Measurements from ENCODE around the gene MIDN.
"Not testable (repeated sequence)": the region's sequence is repeated elsewhere in the genome, so short reads cannot be mapped to it uniquely, and the experiment has no call there.

MIDN gene

DNA sequence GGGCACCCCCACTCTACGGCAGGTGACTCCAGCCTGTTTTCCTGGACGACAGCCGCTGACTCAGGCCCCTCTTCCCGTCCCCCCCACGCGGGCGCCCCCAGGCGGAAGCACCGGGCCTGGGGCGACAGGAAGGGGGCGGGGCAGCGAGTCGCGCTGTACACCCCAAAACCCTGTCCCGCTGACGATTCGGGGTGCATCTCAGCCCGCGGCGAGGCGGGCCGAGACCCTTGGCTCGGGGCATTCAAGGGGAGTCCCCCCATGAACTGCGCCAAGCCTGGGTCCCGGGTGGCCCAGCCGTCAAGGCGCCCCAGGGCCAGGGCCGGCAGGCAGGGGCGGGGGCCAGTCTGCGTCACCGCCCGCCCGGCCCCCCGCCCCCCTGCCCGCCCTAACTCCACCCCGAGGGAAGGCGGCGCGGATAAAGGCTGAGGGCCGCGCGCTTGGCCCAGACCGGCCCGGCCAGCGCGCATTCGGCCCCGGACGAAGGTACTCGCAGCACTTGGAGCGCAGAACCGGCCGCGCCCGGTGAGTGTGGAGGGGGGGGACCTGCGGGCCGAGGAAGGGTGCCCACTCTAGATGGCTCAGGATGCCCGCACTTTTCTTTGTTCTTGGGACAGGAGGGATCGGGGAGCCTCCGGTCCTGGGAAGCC lies at the start of gene MIDN:
Gene MIDN (plus strand): TSS at position 445 of the 647 bp plus-strand sequence. CDS start 1,714 bp downstream, outside the sequence.
- H3K4me3 ChIP-seq (replicated peaks; ENCODE audit: low read depth, low read length): peak within 1 kb of the TSS; percentile 57
- TF ChIP-seq, protein P1, sequence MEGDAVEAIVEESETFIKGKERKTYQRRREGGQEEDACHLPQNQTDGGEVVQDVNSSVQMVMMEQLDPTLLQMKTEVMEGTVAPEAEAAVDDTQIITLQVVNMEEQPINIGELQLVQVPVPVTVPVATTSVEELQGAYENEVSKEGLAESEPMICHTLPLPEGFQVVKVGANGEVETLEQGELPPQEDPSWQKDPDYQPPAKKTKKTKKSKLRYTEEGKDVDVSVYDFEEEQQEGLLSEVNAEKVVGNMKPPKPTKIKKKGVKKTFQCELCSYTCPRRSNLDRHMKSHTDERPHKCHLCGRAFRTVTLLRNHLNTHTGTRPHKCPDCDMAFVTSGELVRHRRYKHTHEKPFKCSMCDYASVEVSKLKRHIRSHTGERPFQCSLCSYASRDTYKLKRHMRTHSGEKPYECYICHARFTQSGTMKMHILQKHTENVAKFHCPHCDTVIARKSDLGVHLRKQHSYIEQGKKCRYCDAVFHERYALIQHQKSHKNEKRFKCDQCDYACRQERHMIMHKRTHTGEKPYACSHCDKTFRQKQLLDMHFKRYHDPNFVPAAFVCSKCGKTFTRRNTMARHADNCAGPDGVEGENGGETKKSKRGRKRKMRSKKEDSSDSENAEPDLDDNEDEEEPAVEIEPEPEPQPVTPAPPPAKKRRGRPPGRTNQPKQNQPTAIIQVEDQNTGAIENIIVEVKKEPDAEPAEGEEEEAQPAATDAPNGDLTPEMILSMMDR (IDR thresholded peaks at IDR 0.05; ENCODE audit: low read depth, low read length, missing control alignments): peak; percentile 45
- DNase-seq (ENCODE audit: extremely low read depth, low read depth): no peak

DNA sequence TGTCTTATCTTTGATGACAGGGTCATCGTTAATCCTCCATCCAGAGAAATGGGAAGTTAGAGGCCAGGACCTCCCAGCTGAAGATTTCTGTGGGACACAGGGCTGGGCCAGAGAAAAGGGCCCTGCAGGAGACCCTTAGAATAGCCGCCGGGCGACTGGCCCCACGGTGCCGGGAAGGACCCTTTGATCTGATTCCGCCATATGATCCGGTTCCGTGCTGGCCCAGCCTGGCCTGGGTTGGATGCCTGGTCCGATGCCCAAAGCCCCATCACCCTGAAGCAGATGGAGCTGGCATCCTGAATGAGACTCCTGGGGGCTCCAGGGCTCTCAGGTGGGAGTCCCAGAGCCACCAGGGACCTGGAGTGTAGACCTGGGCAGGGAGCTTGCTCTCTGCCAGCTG lies 48.9 kb upstream of the MIDN start:
- H3K4me3 ChIP-seq (replicated peaks; ENCODE audit: low read depth, low read length): no peak overlapping the region
- TF ChIP-seq, protein P1 (IDR thresholded peaks at IDR 0.05; ENCODE audit: low read depth, low read length, missing control alignments): no peak
- no peak for DNase-seq (ENCODE audit: extremely low read depth, low read depth)

DNA sequence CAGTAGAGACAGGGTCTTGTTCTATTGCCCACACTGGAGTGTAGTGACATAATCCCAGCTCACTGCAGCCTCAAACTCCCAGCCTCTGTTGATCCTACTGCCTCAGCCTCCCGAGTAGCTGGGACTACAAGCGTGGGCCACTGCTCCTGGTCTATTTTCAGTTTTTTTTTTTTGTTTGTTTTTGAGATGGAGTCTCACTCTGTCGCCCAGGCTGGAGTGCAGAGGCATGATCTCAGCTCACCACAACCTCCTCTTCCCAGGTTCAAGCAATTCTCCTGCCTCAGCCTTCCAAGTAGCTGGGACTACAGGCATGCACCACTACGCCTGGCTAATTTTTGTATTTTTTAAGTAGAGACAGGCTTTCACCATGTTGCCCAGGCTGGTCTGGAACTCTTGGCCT lies 47.8 kb upstream of the MIDN start:
- H3K4me3 ChIP-seq (replicated peaks; ENCODE audit: low read depth, low read length); DNase-seq (ENCODE audit: extremely low read depth, low read depth): not testable (repeated sequence)

DNA sequence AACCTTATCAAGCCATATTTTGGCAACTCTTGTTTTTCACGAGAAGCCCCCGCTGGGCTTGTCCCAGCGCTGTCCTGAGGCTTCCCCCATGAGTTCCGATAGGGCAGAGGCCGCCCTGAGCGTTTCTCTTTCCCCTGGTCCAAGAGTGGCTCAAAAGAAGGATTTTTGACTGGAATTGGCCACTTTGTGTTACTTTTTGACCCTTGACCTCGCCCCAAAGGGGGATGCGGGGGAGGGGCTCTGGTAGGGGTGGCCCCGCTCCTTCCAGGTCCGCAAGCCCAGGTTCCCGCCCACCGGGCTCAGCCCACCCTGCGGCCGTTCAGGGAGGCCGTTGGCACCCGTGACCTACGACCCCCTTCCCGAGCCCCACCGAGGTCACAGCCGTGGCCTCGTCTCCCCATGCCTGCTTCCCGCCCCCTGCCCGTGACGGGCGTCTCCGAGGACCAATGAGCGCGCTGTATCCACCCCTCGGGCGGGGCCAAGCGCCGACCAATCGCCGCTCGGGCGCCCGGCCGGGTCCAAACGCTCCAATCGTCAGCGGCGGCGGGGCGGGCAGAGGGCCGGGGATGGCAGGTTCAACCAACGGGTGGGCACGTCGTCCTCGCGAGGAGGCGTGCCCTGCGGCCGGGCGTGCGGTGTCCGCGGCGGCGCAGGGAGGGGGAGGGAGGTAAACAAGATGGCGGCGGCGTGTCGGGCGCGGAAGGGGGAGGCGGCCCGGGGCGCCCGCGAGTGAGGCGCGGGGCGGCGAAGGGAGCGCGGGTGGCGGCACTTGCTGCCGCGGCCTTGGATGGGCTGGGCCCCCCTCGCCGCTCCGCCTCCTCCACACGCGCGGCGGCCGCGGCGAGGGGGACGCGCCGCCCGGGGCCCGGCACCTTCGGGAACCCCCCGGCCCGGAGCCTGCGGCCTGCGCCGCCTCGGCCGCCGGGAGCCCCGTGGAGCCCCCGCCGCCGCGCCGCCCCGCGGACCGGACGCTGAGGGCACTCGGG lies 43.0 kb upstream of the MIDN start, which contains the start of gene STK11:
Gene STK11 (plus strand): TSS at position 665 of the 986 bp plus-strand sequence. CDS start 1,136 bp downstream, outside the sequence.
- DNase-seq (ENCODE audit: extremely low read depth, low read depth): peak; percentile 75
- TF ChIP-seq, protein P1 (IDR thresholded peaks at IDR 0.05; ENCODE audit: low read depth, low read length, missing control alignments): no peak
- peak within 1 kb of the TSS; percentile 92 for H3K4me3 ChIP-seq (replicated peaks; ENCODE audit: low read depth, low read length)

DNA sequence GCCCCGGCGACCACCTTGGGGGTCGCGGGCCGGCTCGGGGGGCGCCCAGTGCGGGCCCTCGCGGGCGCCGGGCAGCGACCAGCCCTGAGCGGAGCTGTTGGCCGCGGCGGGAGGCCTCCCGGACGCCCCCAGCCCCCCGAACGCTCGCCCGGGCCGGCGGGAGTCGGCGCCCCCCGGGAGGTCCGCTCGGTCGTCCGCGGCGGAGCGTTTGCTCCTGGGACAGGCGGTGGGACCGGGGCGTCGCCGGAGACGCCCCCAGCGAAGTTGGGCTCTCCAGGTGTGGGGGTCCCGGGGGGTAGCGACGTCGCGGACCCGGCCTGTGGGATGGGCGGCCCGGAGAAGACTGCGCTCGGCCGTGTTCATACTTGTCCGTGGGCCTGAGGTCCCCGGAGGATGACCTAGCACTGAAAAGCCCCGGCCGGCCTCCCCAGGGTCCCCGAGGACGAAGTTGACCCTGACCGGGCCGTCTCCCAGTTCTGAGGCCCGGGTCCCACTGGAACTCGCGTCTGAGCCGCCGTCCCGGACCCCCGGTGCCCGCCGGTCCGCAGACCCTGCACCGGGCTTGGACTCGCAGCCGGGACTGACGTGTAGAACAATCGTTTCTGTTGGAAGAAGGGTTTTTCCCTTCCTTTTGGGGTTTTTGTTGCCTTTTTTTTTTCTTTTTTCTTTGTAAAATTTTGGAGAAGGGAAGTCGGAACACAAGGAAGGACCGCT lies 42.1 kb upstream of the MIDN start:
- peak overlapping the region; percentile 92 for H3K4me3 ChIP-seq (replicated peaks; ENCODE audit: low read depth, low read length)
- DNase-seq (ENCODE audit: extremely low read depth, low read depth): no peak
- TF ChIP-seq, protein P1 (IDR thresholded peaks at IDR 0.05; ENCODE audit: low read depth, low read length, missing control alignments): no peak

DNA sequence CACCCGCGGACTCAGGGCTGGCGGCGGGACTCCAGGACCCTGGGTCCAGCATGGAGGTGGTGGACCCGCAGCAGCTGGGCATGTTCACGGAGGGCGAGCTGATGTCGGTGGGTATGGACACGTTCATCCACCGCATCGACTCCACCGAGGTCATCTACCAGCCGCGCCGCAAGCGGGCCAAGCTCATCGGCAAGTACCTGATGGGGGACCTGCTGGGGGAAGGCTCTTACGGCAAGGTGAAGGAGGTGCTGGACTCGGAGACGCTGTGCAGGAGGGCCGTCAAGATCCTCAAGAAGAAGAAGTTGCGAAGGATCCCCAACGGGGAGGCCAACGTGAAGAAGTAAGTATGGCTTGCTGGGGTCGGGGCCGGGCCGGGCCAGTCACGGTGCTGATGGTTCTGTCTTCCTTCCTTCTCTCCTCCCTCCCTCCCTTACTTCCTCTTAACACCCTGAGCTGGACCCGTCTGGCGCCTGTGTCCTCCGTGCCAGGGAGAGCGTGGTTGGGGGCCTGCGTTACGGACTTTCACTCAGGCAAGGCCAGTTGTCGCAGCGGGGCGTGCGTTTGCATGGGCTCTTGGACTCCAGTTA lies 41.4 kb upstream of the MIDN start:
- TF ChIP-seq, protein P1 (IDR thresholded peaks at IDR 0.05; ENCODE audit: low read depth, low read length, missing control alignments): no peak
- no peak for DNase-seq (ENCODE audit: extremely low read depth, low read depth)
- H3K4me3 ChIP-seq (replicated peaks; ENCODE audit: low read depth, low read length): peak overlapping the region; percentile 92

DNA sequence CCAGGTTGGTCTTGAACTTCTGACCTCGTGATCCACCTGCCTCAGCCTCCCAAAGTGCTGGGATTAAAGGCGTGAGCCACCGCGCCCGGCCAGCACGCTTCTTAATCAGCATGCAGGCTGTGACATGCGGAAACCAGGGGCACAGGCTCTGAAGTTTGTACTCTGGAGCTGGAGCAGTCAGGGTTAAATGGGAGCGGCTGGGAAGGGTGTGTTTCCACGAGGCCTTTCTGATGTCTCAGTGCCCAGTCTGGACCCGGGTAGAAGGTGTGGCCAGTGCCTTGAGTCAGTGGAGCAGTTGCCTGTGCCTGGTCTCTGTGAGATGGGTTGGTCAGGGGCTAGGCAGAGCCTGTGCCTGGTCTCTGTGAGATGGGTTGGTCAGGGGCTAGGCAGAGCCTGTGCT lies 39.6 kb upstream of the MIDN start:
- not testable (repeated sequence) for DNase-seq (ENCODE audit: extremely low read depth, low read depth)
- peak overlapping the region; percentile 27 for H3K4me3 ChIP-seq (replicated peaks; ENCODE audit: low read depth, low read length)
